DND-41 (cell line): ENCODE data around the gene MYLK4.

Experiments
- CTCF ChIP-seq: IDR thresholded peaks from 2 replicates; pipeline ENCODE4 v1.5.1; 2012; ENCODE audit warnings: borderline replicate concordance, low read length, moderate library complexity, mild to moderate bottlenecking; ENCODE audit not compliant: poor library complexity, severe bottlenecking; ENCODE audit errors: extremely low read depth
- EZH2 ChIP-seq: IDR thresholded peaks from 3 replicates; pipeline ENCODE4 v1.6.1; 2012; ENCODE audit warnings: borderline replicate concordance, low read depth, mild to moderate bottlenecking, moderate library complexity, low read length, inconsistent platforms; ENCODE audit not compliant: severe bottlenecking

GRCh38 chr6:2753110-2753489, 2.4 kb upstream of the MYLK4 start:
- TF ChIP-seq CTCF, result no peak
- TF ChIP-seq EZH2, result no peak
